Endothelial cell of umbilical vein (primary cell): Measurements from ENCODE around the gene TRPC6. TPM values are rescaled to one million over a fixed set of nuclear protein-coding genes. Genes with fewer than 3 reads are reported as not detected.

Source experiments
- BruUV-seq: library from RNA; stranded (reverse); fragments of 400-500 nt; replicated peaks from 2 replicates; lab custom pipeline; 2021; lab: Mats Ljungman, UMichigan
- CTCF ChIA-PET: fragments of 300-600, 350-600 bp; sonication (Branson Sonifier 250); formaldehyde crosslinking; loops from one replicate; lab custom pipeline; 2021; ENCODE audit warnings: antibody characterized with exemption, inconsistent platforms; lab: Charles Lee
- POLR2A ChIA-PET: fragments of 300-600, 350-600 bp; sonication (Branson Sonifier 250); formaldehyde crosslinking; loops from one replicate; lab custom pipeline; 2021; ENCODE audit warnings: antibody characterized with exemption, inconsistent platforms; lab: Charles Lee
- DNase-seq: peaks from one replicate; pipeline ENCODE4 v3.0.0-alpha.2; 2011; ENCODE audit warnings: low read depth, low spot score
- FAIRE-seq: peaks from 2 replicates; lab custom pipeline; 2011; peaks lifted over from hg19 to GRCh38; lab: Jason Lieb, UNC
- H2AFZ ChIP-seq: 2 replicates; pipeline ENCODE4 v1.6.0; 2012; ENCODE audit warnings: low read depth, low read length, control low read depth, inconsistent platforms
- H3K27ac ChIP-seq: 2 replicates; pipeline ENCODE4 v1.5.1; 2011; ENCODE audit warnings: low read depth, mild to moderate bottlenecking, control low read depth, low read length, moderate library complexity; ENCODE audit not compliant: insufficient read depth
- H3K27me3 ChIP-seq, 2 experiments: 2 replicates each; pipeline versions ENCODE4 v1.6.0 to v1.6.1; 2011; ENCODE audit warnings: low read length in 2 of 2, mixed read lengths in 1 of 2; ENCODE audit not compliant: control insufficient read depth in 2 of 2, insufficient read depth in 2 of 2
- H3K36me3 ChIP-seq, 2 experiments: 2 replicates in 1 of 2; 3 replicates in 1 of 2; pipeline ENCODE4 v1.5.1; 2011; ENCODE audit warnings: low read length in 2 of 2, mild to moderate bottlenecking in 1 of 2, moderate library complexity in 1 of 2; ENCODE audit not compliant: control insufficient read depth in 2 of 2, insufficient read depth in 2 of 2; ENCODE audit errors: extremely low read depth in 1 of 2
- H3K4me1 ChIP-seq: 3 replicates; pipeline ENCODE4 v1.5.1; 2011; ENCODE audit warnings: mild to moderate bottlenecking, low read length; ENCODE audit not compliant: control insufficient read depth, insufficient read depth; ENCODE audit errors: extremely low read depth
- H3K4me2 ChIP-seq: 2 replicates; pipeline ENCODE4 v1.6.1; 2011; ENCODE audit warnings: low read length, control low read depth, mixed read lengths; ENCODE audit not compliant: insufficient read depth
- H3K4me3 ChIP-seq, 3 experiments: fragments of 200-600 bp in 1 of 3; sonication (generic), shearing (Covaris generic) in 1 of 3; replicated peaks in 1 of 3; 2 replicates each; pipeline ENCODE4 v1.5.1; 2011 to 2016; ENCODE audit warnings: control low read depth in 3 of 3, low read length in 3 of 3, mild to moderate bottlenecking in 2 of 3, inconsistent platforms in 1 of 3, low read depth in 1 of 3, moderate library complexity in 1 of 3; ENCODE audit not compliant: insufficient read depth in 1 of 3
- H3K79me2 ChIP-seq: 2 replicates; pipeline ENCODE4 v1.6.0; 2012; ENCODE audit warnings: low read length, inconsistent platforms; ENCODE audit not compliant: control insufficient read depth, insufficient read depth
- H3K9ac ChIP-seq: replicated peaks from 2 replicates; pipeline ENCODE3; 2011; ENCODE audit warnings: low read length, control low read depth; ENCODE audit not compliant: insufficient read depth; ENCODE audit errors: extremely low read depth
- H3K9me1 ChIP-seq: replicated peaks from 3 replicates; pipeline ENCODE4 v1.6.0; 2011; ENCODE audit warnings: mild to moderate bottlenecking, low read length; ENCODE audit not compliant: control insufficient read depth, insufficient read depth; ENCODE audit errors: extremely low read depth
- H3K9me3 ChIP-seq: replicated peaks from 2 replicates; pipeline ENCODE4 v1.5.1; 2012; ENCODE audit warnings: low read length, inconsistent platforms; ENCODE audit not compliant: control insufficient read depth, insufficient read depth
- H4K20me1 ChIP-seq: replicated peaks from 2 replicates; pipeline ENCODE3; 2011; ENCODE audit warnings: mild to moderate bottlenecking, low read length; ENCODE audit not compliant: control insufficient read depth, insufficient read depth; ENCODE audit errors: extremely low read depth
- CTCF ChIP-seq, 2 donors: IDR thresholded peaks; 1 replicate in 1 of 2; 2 replicates in 1 of 2; pipeline ENCODE4 v1.5.1; 2011; ENCODE audit warnings: low read length in 2 of 2, mild to moderate bottlenecking in 2 of 2, moderate library complexity in 2 of 2, control low read depth in 1 of 2, inconsistent platforms in 1 of 2, low read depth in 1 of 2; ENCODE audit not compliant: insufficient read depth in 1 of 2; ENCODE audit errors: extremely low read depth in 1 of 2
- EZH2 ChIP-seq: IDR thresholded peaks from 2 replicates; pipeline ENCODE4 v1.6.1; 2012; ENCODE audit warnings: borderline replicate concordance, low read depth, mild to moderate bottlenecking, moderate library complexity, low read length, inconsistent platforms; ENCODE audit not compliant: severe bottlenecking
- FOS ChIP-seq: IDR thresholded peaks from 2 replicates; pipeline ENCODE4 v1.6.1; 2011; ENCODE audit warnings: mild to moderate bottlenecking, low read length, moderate library complexity, borderline replicate concordance; ENCODE audit not compliant: insufficient read depth
- GATA2 ChIP-seq: IDR thresholded peaks from 2 replicates; pipeline ENCODE4 v1.7.0; 2011; ENCODE audit warnings: low read depth, mild to moderate bottlenecking, moderate library complexity, mixed read lengths, low read length; ENCODE audit not compliant: insufficient read length, insufficient read depth
- JUN ChIP-seq: IDR thresholded peaks from 2 replicates; pipeline ENCODE4 v1.6.1; 2011; ENCODE audit warnings: borderline replicate concordance, low read depth; ENCODE audit not compliant: insufficient read length, insufficient read depth
- MAX ChIP-seq: IDR thresholded peaks from 2 replicates; pipeline ENCODE4 v1.6.1; 2011; ENCODE audit not compliant: insufficient read depth, insufficient read length
- MYC ChIP-seq: IDR thresholded peaks from one replicate; pipeline ENCODE4 v1.6.1; 2011; ENCODE audit warnings: mild to moderate bottlenecking, low read depth, low read length
- POLR2A ChIP-seq: IDR thresholded peaks from 2 replicates; pipeline ENCODE4 v1.6.1; 2012; ENCODE audit warnings: low read depth, mild to moderate bottlenecking, control low read depth, low read length
- POLR2AphosphoS5 ChIP-seq: IDR thresholded peaks from 2 replicates; pipeline ENCODE4 v1.6.1; 2012; ENCODE audit warnings: low read depth, mild to moderate bottlenecking, control low read depth, low read length, moderate library complexity; ENCODE audit not compliant: insufficient read depth
- dilution Hi-C: fragments of 300-500 bp; cut with MboI; formaldehyde crosslinking; loops from one replicate; pipeline ENCODE4 v1.15.0; 2019; ENCODE audit warnings: low sequenced_read_pairs; ENCODE audit not compliant: extremely low pct_ligation_motif_present
- intact Hi-C: fragments of 100-400 bp; cut with micrococcal nuclease; formaldehyde crosslinking; loops from one replicate; pipeline ENCODE4 v1.10.0; 2022
- polyA plus RNA-seq, 4 experiments: library from polyadenylated mRNA; depleted of rRNA in 3 of 4; stranded (reverse) in 3 of 4; unstranded in 1 of 4; fragments of >200 nt; gene quantifications; 2 replicates each; pipeline versions ENCODE4 v1.2.1 to v1.2.3, GENCODE V29; 2011 to 2012; ENCODE audit warnings: missing spikeins in 1 of 4
- total RNA-seq: library from RNA; stranded (reverse); gene quantifications from 2 replicates; pipeline ENCODE4 v1.2.3, GENCODE V29; 2021

TRPC6 gene
- total and polyA plus RNA-seq, 2 donors (not counting 3 experiments of a cell fraction or from before 2014, with no cell fraction given): not detected

- Histone ChIP-seq H3K4me3 (no peak overlapping the region), H3K79me2 (no peaks in the 10 kb centered on the region), H2AFZ (no peak overlapping the region), H3K27me3 (no peaks in the 10 kb centered on the region), H3K9ac (no peak overlapping the region), H3K4me1 (no peaks in the 10 kb centered on the region), H3K36me3 (no peaks in the 10 kb centered on the region), H3K27ac (no peak overlapping the region), H3K9me3 (no peaks in the 10 kb centered on the region), H3K9me1 (no peaks in the 10 kb centered on the region), H3K4me2 (no peak overlapping the region), H4K20me1 (no peaks in the 10 kb centered on the region)
- intact Hi-C loops (no loop called here), dilution Hi-C loops (no loop called here)
- BruUV-seq: no TSS peak
- ChIA-PET POLR2A (no interaction called here), CTCF (no interaction called here)
- FAIRE-seq (no peak), DNase-seq (no peak)
- TF ChIP-seq CTCF (IDR thresholded peaks at IDR 0.05; ENCODE audit: extremely low read depth in 1 of 2, insufficient read depth in 1 of 2, low read depth in 1 of 2, low read length in 2 of 2) (no peak), GATA2 (no peak), POLR2AphosphoS5 (no peak), MYC (no peak), POLR2A (no peak)
Observed at GRCh38 chr11:101474666-101475065, 109.1 kb downstream of the TRPC6 start.

GRCh38 chr11:101470881-101471520 lies 112.8 kb downstream of the TRPC6 start:
- TF ChIP-seq MAX (no peak), GATA2 (no peak), POLR2A (no peak), POLR2AphosphoS5 (no peak), JUN (no peak), CTCF (IDR thresholded peaks at IDR 0.05; ENCODE audit: extremely low read depth in 1 of 2, insufficient read depth in 1 of 2, low read depth in 1 of 2, low read length in 2 of 2) (no peak), MYC (no peak), EZH2 (no peak), FOS (no peak)
- Histone ChIP-seq H2AFZ (no peak overlapping the region), H3K36me3 (no peaks in the 10 kb centered on the region), H3K27me3 (no peaks in the 10 kb centered on the region), H3K4me3 (no peak overlapping the region), H3K9ac (no peak overlapping the region), H3K27ac (no peak overlapping the region), H4K20me1 (no peaks in the 10 kb centered on the region), H3K4me1 (no peaks in the 10 kb centered on the region), H3K9me3 (no peaks in the 10 kb centered on the region), H3K4me2 (no peak overlapping the region), H3K9me1 (no peaks in the 10 kb centered on the region), H3K79me2 (no peaks in the 10 kb centered on the region)
- DNase-seq (no peak), FAIRE-seq (no peak)
- intact Hi-C loops (no loop called here), dilution Hi-C loops (no loop called here)
- POLR2A ChIA-PET: no interaction called here
- CTCF ChIA-PET: no interaction called here
- BruUV-seq: no TSS peak
